SIG-M5 treated with dmso at 0.1 percent for 504 hours (cell line): ENCODE measurements around the gene ZNF827.

Source experiments
- DNase-seq: peaks from one replicate; lab custom pipeline; 2025; ENCODE audit not compliant: unreplicated experiment; lab: John Stamatoyannopoulos, UW

ZNF827 gene

GRCh38 chr4:145938618-145939440, at the start of gene ZNF827:
TSS of gene ZNF827 (minus strand) at chr4:145938823. CDS start at chr4:145938407, 416 bp downstream.
- DNase-seq = peak; percentile 44

DNA sequence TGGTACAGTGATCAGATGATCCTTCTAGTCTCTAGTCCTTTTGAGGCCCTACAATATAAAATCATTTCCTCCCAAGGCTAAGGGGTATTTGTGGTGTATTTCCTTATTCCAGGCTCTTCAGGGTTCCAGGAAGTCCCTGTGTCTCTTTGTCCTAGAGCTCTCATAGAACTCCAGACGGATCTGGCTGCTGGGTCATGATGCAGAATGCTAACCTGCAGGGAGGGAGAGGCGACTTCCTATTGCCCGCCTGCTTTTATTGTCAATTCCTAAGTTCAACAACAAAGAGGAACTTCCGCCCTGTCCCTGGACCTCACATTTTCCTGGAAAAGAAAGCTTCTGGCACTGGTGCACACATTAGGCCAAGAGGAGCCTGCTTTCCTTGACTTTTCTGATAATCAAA, 45.9 kb upstream of the ZNF827 start:
- no peak for DNase-seq

DNA sequence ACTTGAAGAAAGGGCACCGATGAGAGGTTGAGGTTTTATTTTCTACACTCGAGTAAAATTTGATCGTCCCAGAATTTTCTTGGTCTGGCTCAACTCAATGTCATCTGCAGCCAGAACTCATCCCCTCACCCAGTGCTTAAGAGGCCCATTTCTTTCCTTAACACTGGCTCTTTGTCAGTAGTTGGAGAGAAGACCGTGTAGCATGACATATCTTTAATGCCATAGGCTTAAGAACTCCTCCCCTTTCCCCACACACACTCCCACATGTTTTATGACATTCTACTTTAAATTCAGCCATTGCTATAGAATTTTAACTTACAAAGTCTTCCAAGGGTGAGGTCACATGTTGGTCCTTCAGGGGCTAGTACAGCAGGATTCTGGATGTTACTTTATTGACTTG, 44.2 kb upstream of the ZNF827 start:
- no peak for DNase-seq

GRCh38 chr4:145979160-145979559, 40.5 kb upstream of the ZNF827 start:
- DNase-seq = no peak

DNA sequence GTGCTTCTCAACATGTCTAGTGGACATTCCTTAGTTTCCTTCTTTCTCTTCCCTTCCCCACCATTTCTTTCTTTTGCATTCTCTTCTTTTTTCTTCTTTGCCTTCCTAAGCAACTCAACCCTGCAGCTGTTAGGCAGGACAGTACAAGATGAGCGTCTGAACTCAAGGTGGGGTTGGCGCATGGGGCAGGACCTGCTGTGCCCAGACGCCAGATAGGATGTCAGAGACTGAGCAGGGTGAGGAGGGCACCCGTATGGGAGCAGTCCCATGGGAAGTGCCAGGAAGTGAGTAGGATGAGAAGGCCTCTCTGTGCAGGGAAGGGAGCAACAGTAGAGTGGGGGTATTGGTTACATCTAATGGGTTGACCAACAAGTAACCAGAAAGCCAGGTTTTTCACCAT, 38.1 kb upstream of the ZNF827 start:
- no peak for DNase-seq

DNA sequence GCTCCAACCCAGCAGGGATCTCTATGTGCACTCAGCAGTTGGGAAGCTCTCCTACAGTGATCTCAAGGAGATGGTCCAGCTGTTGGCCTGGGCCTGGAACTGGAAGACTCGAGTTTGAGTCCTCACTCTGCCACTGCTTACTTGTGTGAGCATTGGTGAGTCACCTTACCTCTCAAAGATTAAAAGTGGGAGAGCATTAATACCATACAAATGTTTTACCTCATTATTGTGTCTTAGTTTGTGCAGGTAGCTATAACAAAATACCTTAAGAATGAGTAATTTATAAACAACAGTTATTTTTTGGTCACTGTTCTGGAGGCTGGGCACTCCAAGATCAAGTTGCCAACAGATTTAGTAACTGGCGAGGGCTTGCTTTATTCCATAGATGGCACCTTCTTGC, 21.4 kb upstream of the ZNF827 start:
- no peak for DNase-seq

GRCh38 chr4:145957302-145957701, 18.7 kb upstream of the ZNF827 start:
- DNase-seq = no peak

GRCh38 chr4:145956288-145956890, 17.8 kb upstream of the ZNF827 start:
- DNase-seq = peak; percentile 44

DNA sequence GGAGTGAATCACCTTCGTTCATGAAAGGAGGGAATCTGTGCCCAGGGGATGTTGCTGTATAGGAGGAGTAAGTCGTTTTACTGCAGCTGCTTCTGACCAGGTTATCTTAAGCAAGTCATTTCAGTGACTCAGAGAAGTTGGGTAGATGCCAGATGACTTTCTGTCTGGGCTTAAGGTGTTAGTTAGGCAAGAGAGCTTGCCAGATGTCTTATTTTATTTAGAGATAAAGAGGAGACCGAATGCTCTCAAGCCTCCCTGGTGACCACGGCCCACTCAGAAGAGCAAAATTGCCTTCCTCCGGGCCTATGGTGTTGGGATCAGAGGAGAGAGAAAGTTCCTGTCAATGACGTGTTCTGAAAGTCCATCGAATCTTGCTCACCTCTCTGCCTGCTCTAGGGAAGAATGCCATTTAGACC, 16.3 kb upstream of the ZNF827 start:
- DNase-seq = no peak

DNA sequence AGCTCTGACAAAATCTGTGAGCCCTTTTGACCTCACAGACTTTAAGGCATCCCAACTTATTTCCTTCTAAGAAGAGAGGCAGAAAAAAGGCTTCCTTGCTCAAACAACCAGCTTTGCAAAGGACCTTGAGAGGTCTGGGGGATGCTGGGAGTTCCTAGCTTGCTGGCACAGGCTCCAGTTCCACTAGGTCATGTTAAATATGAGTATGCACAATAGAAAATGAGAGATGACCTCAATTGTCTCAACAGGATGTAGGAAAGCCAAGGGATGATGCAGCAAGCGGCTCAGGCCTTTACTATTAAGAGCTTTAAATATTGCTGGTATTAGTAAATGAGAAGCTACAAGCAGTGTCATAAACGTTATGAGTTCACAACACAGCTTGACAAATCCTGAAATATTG, 13.3 kb upstream of the ZNF827 start:
- DNase-seq = no peak

DNA sequence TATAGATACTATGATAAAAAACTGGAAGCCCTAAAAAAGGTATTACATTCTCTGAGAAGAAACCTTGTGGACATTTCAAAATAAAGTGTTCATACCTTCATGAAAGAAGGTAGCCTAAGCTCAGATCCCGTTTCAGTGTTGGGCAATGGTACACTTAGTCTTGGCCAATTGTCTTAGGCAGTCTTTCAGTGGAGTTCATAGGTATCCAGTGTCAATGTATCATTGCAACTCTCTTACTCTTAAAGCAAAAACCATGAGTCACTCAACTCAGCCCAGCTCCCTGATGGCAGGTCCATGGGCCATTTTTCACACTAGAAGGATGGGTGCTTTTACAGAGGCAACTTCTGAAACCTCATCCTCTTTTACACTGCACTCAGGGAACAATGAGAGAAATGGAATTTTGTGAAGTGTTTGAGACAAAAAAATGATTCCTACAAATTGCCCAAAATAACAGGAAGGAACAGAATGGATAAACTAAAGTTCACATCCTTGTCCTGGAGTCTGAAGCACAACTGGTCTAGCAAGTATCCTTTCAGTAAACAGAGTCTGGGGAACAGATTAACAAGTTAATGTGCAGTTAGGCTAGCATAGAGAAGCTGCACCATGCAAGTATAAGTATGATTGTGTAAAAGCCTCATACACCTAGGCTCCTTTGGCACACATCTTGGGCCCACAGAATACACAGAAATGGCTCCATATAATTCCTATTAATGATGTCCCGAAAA, 7.0 kb upstream of the ZNF827 start:
- no peak for DNase-seq

DNA sequence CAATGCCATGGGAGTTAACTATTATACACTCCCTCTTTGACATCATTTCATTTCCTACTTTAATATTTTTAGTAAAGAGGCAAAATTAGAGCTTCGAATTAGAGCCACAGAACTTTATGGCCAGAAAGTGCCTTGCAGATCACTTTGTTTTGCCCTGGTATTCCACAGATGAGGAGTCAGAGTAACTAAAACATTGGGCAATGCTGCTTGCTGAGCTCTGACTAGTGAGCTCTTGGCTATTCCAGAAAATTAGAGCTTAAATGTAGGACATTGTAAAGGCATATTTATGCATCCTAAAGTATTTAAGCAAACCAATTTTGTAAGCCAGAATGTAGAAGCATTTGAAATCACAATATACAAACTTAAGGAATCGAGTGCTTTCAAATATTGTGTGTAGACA, 6.3 kb upstream of the ZNF827 start:
- DNase-seq = no peak

- no peak for DNase-seq
These were observed 1.2 kb upstream of the ZNF827 start for GRCh38 chr4:145939856-145940255.

- no peak for DNase-seq
These were observed 773 bp upstream of the ZNF827 start for GRCh38 chr4:145939441-145939750.

DNA sequence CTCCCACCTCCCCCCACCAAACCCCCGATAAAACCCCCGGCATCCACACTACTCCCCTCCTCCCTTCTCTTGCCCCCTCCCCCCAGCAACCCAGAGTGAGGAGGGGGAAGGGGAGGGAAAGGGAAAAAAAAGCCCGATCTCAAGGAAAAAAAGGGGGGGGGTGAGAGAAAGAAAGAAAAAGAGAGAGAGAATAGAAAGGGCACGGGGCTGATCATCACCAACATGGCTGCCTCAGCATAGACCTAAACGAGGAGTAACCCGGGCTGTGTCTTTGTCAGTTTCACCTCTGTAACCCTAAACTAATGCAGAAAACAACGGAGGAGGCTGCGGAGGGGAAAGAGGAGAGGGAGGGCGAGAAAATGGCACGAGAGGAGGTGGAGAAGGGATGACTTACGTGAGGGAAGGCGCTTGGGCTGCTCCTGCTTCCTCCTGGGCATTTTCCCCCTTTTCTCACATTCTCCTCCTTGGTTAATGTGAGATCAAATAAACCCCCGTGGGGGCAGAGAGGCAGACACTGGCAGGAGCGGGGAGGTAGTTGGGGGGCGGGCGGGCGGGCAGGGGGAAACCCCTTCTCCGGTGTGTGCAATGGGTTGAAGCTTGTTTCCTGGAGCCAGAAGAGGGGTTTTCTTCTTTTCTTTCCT, 532 bp downstream of the ZNF827 start:
- DNase-seq = no peak

DNA sequence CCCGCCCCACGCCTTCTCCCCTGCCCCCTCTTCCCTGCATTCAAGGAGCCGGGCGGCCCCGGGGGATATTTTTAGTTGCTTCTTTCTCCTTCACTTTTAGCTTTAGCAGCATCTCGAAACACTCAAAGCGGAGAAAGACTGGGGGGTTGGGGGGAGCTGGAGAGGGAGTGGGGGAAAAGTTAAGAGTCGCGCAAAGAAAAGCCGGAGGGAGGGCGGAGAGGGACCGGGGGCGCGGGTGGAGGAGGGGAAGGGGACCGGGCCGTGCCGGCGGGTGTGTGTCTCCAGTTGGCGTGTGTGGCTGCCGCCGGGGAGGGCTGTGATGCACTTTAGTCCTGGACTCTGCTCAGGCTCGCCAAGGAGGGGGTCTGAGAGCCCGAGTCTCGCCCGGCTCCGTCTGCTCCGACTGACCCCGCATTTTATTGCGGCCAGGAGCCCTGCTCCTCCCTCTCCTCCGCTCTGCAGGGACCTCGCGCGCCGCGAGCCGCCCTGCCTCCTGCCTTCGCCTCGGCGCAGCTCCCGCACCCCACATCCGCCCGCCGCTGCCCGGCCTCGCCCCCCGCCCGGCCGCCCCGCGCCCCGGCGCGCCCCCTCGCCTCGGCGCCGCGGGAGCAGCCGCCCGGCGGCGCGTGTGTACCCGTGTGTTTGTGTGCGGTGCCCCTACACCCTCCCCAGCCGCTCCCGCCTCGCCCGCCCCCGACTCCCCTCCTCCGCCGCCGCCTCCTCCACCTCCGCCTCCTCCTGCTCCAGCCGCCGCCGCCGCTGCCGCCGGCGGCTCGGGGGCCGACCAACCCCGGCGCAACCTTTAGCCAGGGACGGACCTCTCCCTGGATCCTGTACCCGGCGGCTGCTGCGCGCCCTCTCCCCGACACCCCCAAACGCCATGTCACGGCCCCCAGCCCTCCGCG, 1.4 kb downstream of the ZNF827 start:
- DNase-seq = peak; percentile 29

GRCh38 chr4:145936142-145936996, 2.3 kb downstream of the ZNF827 start:
- no peak for DNase-seq

GRCh38 chr4:145935253-145936141, 3.1 kb downstream of the ZNF827 start:
- no peak for DNase-seq
